Medulla oblongata (tissue), 1 donor: ENCODE data around the gene ORMDL3.

ENCODE experiments used
- DNase-seq: peaks from one replicate; pipeline ENCODE4 v3.0.0-alpha.2; 2015; ENCODE audit errors: extremely low spot score

ORMDL3 gene

GRCh38 chr17:39871801-39872200 lies 55.6 kb downstream of the ORMDL3 start:
- DNase-seq: no peak
